HCT116 (cell line): ENCODE data around the gene CCDC90B.

Experiments used
- CTCF ChIP-seq, 3 experiments: fragments of 200-600 bp in 1 of 3; sonication (generic) in 1 of 3; IDR thresholded peaks in 2 of 3; conservative IDR thresholded peaks in 1 of 3; 2 replicates each; pipeline ENCODE4 v1.5.1; 2012 to 2017; ENCODE audit warnings: low read depth in 2 of 3, low read length in 2 of 3, antibody characterized with exemption in 1 of 3, borderline replicate concordance in 1 of 3, control low read depth in 1 of 3, mild to moderate bottlenecking in 1 of 3, mixed read lengths in 1 of 3, mixed run types in 1 of 3, moderate library complexity in 1 of 3; ENCODE audit not compliant: insufficient read depth in 1 of 3
- EGR1 ChIP-seq: IDR thresholded peaks from 2 replicates; pipeline ENCODE4 v1.6.1; 2012; ENCODE audit warnings: low read depth
- YY1 ChIP-seq: IDR thresholded peaks from 2 replicates; pipeline ENCODE4 v1.6.1; 2011; ENCODE audit warnings: low read length, low read depth, moderate library complexity, mild to moderate bottlenecking; ENCODE audit not compliant: insufficient replicate concordance; ENCODE audit errors: extremely low read depth
- ZFX ChIP-seq: fragments of 450-650 bp; IDR thresholded peaks from 2 replicates; pipeline ENCODE4 v1.6.1; 2017

- no peak for TF ChIP-seq EGR1
- no peak for TF ChIP-seq YY1
- no peak for TF ChIP-seq ZFX
- no peak for TF ChIP-seq CTCF (IDR thresholded peaks at IDR 0.05 in 2 of 3, conservative IDR thresholded peaks at IDR 0.05 in 1 of 3; ENCODE audit: borderline replicate concordance in 1 of 3, insufficient read depth in 1 of 3, low read depth in 2 of 3, low read length in 2 of 3)
These were observed 32.8 kb upstream of the CCDC90B start for GRCh38 chr11:83318931-83319330.
